K562 (cell line): ENCODE measurements around the gene FLCN.

Experiments used
- CEBPB ChIP-seq: fragments of 450-650 bp; IDR thresholded peaks from 2 replicates; pipeline ENCODE4 v1.6.1; 2016; ENCODE audit warnings: missing genetic modification characterization, missing compliant biosample characterization
- ILK ChIP-seq: fragments of 450-650 bp; IDR thresholded peaks from 2 replicates; pipeline ENCODE4 v1.6.1; 2016; ENCODE audit warnings: missing genetic modification characterization, low read depth, mild to moderate bottlenecking, missing compliant biosample characterization, moderate library complexity, borderline replicate concordance
- L3MBTL2 ChIP-seq: fragments of 450-650 bp; IDR thresholded peaks from 2 replicates; pipeline ENCODE4 v1.6.1; 2016; ENCODE audit warnings: mild to moderate bottlenecking, moderate library complexity
- MTA2 ChIP-seq: fragments of 450-650 bp; IDR thresholded peaks from 2 replicates; pipeline ENCODE4 v1.6.1; 2016; ENCODE audit warnings: low read depth
- MYC ChIP-seq, 2 experiments: fragments of 250-450 bp in 1 of 2; sonication (Bioruptor Pico) in 1 of 2; IDR thresholded peaks; 2 replicates each; pipeline versions ENCODE4 v1.5.1 to v1.6.1; 2012 to 2021; ENCODE audit warnings: low read depth in 2 of 2, borderline replicate concordance in 1 of 2, improper control_type of control experiment in 1 of 2, low read length in 1 of 2, mild to moderate bottlenecking in 1 of 2, moderate library complexity in 1 of 2
- POLR2A ChIP-seq: fragments of 450-650 bp; conservative IDR thresholded peaks from 2 replicates; pipeline ENCODE4 v1.6.1; 2016
- SIN3A ChIP-seq, 2 experiments: fragments of 150-350 bp in 1 of 2; IDR thresholded peaks; 2 replicates each; pipeline ENCODE4 v1.6.1; 2011 to 2016; ENCODE audit warnings: borderline replicate concordance in 2 of 2, low read depth in 2 of 2, low read length in 2 of 2, mild to moderate bottlenecking in 2 of 2, moderate library complexity in 2 of 2; ENCODE audit not compliant: control insufficient read depth in 1 of 2
- SMARCA4 ChIP-seq: fragments of 450-650 bp; IDR thresholded peaks from 2 replicates; pipeline ENCODE4 v1.6.1; 2016
- SMARCC2 ChIP-seq: fragments of 450-650 bp; IDR thresholded peaks from 2 replicates; pipeline ENCODE4 v1.6.1; 2017; ENCODE audit warnings: antibody characterized with exemption, moderate library complexity, mild to moderate bottlenecking, low read depth
- ZNF133 ChIP-seq: fragments of 250-450 bp; sonication (Bioruptor Pico); IDR thresholded peaks from 2 replicates; pipeline ENCODE4 v1.4.0; 2020; ENCODE audit warnings: mild to moderate bottlenecking
- ZNF707 ChIP-seq: fragments of 250-450 bp; sonication (Bioruptor Pico); conservative IDR thresholded peaks from 2 replicates; pipeline ENCODE4 v1.8.0; 2022; ENCODE audit warnings: inconsistent platforms, mild to moderate bottlenecking, moderate library complexity

DNA sequence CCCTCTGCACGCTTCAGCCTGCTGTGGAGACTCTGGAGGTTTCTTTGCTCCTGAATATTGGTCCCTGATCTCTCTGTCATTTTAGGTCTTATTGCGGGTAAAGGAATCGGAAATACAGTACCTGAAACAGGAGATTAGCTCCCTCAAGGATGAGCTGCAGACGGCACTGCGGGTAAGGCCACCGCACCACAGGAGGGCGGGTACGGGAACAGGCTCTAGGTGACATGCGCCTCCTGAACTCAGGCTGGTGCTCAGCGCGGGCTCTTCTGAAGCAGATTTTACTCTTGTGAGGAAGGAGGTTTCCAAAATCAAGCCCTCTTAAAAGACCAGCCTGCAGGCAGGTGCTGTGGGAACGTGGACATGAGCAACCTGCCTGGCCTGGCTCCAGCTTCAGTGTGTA lies 60.6 kb downstream of the FLCN start:
- TF ChIP-seq ZNF133 (CRISPR knock-in tag) (no peak), MYC (IDR thresholded peaks at IDR 0.05; ENCODE audit: low read depth, low read length) (no peak), MYC (CRISPR knock-in tag; IDR thresholded peaks at IDR 0.05; ENCODE audit: borderline replicate concordance, low read depth) (no peak), POLR2A (no peak), CEBPB (tag) (no peak), MTA2 (no peak), SMARCC2 (no peak), ILK (tag) (no peak), SMARCA4 (no peak), SIN3A (IDR thresholded peaks at IDR 0.05; ENCODE audit: borderline replicate concordance in 2 of 2, control insufficient read depth in 1 of 2, low read depth in 2 of 2, low read length in 2 of 2) (no peak), ZNF707 (CRISPR knock-in tag) (no peak), L3MBTL2 (no peak)
